CD4-positive, alpha-beta T cell treated with Interferon alpha-2 for 1 hour (primary cell): ENCODE results near the gene CDK13.

Experiments
- DNase-seq, 2 donors: peaks; one replicate each; pipeline ENCODE4 v3.0.0-alpha.2; 2020 to 2022

Gene CDK13

DNA sequence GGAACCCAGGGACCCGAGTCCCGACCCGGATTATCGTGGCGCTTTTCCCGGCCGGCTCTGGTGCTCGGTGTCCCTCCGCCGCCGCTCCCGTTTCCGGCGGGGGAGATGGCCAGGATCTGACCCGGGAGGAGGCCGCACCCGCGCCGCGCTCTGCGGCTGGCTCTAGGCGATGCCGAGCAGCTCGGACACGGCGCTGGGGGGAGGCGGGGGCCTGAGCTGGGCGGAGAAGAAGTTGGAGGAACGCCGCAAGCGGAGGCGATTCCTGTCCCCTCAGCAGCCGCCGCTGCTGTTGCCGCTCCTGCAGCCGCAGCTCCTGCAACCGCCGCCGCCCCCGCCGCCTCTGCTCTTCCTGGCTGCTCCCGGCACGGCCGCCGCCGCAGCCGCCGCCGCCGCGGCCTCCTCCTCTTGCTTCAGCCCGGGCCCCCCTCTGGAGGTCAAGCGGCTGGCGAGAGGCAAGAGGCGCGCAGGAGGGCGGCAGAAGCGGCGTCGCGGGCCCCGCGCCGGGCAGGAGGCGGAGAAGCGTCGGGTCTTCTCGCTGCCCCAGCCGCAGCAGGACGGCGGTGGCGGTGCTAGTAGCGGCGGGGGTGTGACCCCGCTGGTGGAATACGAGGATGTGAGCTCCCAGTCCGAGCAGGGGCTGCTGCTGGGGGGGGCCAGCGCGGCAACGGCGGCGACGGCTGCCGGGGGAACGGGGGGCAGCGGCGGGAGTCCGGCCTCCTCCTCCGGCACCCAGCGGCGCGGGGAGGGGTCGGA lies 593 bp downstream of the CDK13 start:
- peak; percentile 18 to 45 for DNase-seq

DNA sequence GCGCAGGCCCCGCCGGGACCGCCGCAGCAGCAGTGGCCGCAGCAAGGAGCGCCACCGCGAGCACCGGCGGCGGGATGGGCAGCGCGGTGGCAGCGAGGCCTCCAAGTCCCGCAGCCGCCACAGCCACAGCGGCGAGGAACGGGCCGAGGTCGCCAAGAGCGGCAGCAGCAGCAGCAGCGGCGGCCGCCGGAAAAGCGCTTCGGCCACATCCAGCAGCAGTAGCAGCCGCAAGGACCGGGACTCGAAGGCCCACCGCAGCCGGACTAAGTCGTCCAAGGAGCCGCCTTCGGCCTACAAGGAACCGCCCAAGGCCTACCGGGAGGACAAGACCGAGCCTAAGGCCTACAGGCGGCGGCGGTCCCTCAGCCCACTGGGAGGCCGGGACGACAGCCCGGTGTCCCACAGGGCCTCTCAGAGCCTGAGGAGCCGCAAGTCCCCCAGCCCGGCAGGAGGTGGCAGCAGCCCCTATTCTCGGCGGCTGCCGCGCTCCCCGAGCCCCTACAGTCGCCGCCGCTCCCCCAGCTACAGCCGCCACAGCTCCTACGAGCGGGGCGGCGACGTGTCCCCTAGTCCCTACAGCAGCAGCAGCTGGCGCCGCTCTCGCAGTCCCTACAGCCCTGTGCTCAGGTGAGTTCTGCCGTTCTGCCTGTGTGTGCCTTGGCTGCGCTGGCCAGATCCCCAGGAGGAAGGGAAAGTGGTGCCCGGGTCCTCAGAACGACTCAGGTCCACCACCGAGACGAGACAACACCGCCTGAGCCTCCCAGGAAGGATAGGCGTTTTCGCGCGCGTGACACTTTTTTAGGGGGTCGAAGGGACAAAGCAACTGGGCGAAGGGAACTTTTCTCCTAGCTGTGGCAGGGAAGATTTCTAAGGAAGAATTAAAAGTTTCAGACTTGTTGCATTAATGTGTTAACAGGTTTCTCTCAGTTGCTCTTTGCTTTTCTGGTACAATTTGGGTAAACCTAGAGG lies 1.5 kb downstream of the CDK13 start:
- DNase-seq = peak; percentile 72 to 73

DNA sequence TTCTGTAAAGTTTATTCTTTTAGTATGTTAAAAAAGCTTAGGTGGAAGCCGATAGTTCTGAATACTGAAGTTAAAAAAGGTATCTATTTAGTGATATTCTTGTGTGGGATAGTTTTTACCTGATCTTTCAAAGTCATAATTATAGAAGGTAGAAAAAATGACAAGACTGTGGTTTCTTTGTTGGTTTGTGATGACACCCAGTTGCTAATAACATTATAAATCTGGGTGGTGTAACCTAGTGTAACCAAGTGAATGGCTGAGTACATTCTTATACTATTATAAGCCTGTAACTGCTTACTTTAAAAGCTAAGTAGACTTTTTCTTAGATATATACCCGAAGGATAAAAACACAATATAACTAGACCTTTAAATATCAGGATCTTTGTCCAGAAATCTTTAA lies 2.3 kb downstream of the CDK13 start:
- DNase-seq = peak in 1 of 2 donors; percentile 47

DNA sequence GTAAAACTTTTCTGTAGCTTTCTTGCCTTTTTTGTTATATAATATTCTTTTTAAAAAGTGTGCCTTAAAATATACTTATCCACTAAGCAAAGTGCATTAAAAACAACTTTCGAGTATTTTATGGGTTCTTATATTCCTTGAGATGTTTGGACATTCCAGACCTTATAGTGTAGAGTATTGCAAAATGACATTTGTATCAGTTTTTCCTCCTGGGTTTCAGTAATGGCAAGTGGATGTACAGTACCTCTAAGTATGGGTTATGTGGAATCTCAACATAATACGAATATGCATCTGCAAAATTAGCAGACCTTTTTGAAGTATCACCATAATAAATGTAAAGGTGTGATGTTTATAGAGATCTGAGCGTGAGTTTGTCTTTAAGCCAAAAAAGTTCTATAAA lies 2.7 kb downstream of the CDK13 start:
- no peak for DNase-seq

DNA sequence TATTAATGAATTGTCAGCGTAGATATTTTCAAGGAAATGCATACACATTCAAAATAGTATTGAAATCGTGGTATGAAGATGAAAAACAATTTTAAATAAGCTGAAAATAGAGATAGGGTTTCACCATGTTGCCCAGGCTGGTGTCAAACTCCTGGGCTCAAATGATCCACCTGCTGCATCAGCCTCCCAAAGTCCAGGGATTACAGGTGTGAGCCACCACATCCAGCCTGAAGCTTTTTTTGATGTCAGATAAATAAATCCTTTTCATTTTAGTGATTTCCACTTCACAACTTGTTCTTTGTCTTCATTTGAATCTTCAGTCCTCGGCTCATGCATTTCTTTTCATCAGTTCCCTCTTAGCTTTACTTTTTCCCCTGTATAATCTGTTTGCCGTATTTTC lies 4.6 kb downstream of the CDK13 start:
- DNase-seq = no peak

DNA sequence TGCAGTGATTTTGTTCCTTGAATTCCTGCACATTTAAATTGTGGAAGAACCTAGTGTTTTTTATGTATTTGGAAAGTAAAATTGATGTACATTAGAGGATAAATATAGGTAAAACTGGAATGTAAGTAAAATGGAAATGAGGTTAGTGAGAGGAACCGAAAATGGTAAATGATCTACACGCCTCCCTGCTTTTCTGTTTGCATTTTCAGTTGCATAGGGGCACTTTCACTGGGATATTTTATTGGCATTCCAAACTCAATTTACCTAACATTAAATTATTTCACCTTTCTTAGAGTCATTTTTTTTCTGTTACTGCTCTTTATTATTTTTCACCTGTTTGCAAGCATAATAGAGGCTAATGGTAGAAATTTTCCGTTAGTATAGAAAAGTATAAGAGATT lies 8.0 kb downstream of the CDK13 start:
- no peak for DNase-seq

DNA sequence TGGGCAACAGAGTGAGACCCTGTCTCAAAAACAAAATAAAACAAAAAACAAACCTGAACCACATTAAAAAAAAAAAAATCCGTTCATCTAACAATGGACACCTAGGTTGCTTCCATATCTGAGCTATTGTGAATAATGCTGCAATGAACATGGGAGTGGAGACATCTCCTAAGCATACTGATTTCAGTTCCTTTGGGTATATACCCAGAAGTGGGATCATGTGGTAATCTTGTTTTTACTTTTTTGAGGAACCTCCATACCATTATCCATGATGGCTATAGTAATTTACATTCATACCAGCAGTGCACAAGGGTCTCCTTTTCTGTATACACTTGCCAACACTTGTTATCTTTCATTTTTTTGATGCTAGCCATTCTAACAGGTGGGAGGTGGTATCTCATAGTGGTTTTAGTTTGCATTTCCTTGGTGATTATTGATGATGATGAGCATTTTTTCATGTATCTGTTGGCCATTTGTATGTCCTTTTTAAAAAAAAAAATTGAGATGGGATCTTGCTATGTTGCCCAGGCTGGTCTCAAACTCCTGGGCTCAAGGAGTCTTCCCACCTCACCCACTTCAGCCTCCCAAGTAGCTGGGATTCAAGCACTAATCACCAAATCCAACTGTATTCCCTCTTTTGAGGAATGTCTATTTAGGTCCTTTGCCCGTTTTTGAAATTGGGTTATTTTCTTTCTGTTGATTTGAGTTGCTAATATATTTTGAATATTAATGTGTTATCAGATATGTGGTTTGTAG lies 17.5 kb downstream of the CDK13 start:
- DNase-seq = no peak

DNA sequence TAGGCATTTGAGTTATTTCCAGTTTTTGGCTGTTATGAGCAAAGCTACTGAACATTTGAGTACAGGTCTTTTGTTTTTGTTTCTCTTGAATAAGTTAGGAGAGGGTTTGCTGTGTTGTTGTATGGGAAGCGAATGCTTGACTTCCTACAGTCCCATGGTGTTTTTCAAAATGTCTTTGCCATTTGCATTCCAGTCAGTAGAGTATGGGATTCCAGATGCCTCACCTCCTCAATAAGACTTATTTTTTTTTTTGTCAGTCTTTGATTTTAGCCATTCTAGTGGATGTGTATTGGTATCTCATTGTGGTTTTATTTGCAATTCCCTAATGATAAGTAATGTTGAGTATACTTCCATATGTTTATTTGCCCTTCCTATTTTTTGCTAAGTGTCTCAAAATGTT lies 19.4 kb downstream of the CDK13 start:
- DNase-seq = no peak

DNA sequence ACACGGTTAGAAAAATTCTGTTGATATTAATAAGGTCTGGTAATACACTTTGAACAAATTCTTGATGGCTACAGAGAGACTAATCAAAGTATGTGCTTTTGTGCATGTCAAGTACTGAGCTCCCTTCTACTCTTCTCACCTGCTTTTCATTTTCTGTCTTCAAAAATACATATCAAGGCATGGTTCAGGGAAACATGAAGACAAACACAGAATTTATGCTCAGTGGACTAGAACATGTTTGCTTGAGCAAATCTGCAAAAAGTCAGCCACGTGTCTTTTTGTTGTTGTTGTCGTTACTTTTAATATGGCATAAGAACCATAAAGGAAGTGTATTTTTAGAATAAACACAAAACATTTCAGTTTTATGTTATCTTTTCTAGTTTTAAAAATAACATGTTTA lies 21.9 kb downstream of the CDK13 start:
- DNase-seq = no peak

DNA sequence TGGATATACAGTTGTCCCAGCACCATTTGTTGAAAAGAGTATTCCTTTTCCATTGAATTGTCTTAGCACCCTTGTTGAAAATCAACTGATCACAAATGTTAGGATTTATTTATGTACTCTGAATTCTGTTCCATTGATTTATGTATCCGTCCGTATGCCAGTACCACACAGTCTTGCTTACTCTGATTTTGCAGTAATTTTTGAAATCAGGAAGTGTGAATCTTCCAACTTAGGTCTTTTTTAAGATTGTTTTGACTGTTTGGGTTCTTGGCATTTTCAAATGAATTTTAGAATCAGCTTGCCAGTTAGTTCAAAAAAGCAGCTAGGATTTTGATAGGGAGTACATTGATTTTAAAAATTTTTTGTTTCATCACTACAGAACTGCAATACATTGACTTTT lies 23.7 kb downstream of the CDK13 start:
- no peak for DNase-seq

DNA sequence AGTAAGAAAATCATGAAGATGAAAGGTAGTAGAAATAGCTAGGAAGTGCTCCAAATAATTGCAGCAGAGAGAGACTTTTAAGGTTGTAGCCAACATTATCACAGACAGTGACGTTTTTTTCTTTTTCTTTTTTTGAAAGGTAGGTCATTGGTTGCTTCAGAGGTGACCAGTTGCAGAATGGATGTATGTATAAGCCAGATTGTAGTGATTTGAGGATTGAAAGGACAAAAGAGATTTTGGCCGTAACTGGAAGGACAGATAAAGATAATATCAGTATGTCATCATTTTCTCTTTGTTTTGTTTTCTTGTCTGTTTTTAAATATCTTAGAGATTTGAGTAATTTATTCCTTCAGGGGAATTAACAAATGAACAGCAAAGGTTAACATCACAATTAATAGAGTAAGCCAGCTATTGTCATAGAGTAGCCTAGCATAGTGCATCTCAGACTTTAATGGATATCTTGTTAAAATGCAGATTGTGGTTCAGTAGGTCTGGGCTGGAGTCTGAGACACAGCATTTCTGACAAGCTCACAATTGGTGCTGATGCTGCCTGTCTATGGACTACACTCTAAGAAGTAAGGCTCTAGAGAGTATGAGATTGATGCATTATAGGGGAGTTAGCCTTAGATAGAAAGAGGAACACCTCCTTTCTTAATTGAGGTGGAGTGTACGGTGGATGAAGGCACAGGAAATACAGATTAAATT lies 28.3 kb downstream of the CDK13 start:
- DNase-seq = no peak

DNA sequence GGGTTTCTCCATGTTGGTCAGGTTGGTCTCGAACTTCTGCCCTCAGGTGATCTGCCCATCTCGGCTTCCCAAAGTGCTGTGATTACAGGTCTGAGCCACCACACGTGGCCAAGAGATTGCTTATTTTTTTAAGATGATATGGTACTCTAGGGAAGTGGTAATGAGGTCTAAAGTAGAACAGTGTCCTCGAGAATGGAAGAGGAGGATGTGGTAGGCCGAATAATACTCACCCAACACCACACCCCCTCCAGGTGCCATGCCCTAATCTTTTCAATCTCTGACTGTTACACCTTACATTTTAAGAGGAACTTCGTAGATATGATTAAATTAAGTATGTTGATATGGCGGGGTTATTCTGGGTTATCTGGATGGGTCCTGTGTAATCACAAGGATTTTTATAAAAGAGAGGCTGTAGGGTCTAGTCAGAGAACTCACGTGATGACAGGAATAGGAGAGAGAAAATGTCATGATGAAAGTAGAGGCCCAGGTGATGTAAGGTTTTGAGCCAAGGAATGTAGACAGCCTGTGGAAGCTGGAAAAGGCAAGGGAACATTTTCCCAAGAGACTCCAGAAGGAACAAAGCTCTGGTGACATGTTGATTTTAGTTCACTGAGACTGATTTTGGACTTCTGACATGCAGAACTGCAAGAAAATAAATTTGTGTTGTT lies 29.5 kb downstream of the CDK13 start:
- DNase-seq = peak in 1 of 2 donors; percentile 53

DNA sequence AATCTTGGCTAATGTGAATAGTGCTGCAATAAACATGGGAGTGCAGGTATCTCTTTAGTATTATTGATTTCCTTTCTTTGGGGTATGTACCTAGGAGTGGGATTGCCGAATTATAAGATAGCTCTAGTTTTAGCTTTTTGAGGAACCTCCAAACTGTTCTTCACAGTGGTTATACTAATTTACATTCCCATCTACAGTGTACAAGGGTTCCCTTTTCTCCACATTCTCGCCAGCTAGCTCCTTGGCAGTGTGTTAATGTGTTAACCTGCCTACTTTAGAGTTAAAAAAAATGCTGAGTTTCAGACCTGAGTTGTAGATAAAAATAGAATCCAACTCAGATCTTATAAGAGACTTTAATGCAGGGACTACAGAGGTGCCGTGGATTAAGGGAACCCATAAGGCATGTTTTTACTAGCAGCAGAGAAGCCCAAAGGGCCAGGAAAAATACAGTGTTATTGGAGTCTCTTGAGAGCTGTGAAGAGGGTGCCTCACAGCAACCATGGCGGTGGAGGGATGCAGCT lies 35.4 kb downstream of the CDK13 start:
- DNase-seq = no peak

DNA sequence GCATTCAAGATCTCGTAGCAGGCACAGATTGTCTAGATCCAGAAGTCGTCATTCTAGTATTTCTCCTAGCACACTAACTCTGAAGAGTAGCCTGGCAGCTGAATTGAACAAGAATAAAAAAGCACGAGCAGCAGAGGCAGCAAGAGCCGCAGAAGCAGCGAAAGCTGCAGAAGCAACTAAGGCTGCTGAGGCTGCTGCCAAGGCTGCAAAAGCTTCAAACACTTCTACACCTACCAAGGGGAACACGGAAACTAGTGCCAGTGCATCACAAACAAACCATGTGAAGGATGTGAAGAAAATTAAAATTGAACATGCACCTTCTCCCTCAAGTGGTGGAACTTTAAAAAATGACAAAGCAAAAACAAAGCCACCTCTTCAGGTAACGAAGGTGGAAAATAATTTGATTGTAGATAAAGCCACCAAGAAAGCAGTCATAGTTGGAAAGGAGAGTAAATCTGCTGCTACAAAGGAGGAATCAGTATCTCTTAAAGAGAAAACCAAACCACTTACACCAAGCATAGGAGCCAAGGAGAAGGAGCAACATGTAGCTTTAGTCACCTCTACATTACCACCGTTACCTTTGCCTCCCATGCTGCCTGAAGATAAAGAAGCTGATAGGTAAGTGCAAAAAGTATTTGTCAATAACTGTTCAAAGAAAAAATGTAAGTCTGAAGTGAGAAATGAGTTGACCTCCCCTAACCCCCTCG lies 37.7 kb downstream of the CDK13 start:
- DNase-seq = peak; percentile 12 to 27

DNA sequence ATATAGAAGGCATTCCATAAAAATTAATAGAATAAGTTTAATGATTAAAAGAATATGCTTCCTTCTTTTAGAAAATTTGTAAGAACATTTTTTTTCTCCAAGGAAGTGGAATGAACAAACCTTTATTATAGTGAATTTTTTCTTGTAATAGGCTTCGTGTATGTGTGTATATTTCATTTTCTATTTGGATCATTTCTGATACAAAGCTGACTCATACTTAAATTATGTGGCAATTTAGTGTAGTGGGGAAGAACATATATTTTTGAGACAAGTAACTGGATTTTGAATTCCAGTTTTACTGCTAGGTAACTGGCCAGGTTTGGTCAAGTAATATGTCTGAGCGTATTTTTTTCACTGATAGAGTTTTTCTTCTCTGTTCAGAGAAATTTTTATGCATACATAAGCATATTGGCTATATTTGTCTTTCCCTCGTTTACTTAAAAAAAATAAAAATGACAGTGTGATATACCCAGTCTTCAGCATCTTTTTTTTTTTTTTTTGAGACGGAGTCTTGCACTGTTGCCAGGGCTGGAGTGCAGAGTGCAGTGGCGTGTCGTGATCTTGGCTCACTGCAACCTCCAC lies 50.8 kb downstream of the CDK13 start:
- no peak for DNase-seq

DNA sequence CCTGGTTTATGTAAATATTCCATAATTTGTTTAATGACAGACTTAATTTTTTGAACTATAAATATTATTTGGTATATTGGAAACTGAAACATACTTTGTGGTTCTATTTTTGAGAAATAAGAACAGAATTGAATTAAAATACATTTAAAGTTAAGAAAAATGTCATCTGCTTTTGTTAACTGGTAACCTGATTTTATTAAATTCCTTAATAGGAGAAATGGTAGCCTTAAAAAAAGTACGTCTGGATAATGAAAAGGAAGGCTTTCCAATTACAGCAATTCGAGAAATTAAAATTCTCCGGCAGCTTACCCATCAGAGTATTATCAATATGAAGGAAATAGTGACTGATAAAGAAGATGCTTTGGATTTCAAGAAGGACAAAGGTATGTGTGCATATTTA lies 51.6 kb downstream of the CDK13 start:
- DNase-seq = no peak

DNA sequence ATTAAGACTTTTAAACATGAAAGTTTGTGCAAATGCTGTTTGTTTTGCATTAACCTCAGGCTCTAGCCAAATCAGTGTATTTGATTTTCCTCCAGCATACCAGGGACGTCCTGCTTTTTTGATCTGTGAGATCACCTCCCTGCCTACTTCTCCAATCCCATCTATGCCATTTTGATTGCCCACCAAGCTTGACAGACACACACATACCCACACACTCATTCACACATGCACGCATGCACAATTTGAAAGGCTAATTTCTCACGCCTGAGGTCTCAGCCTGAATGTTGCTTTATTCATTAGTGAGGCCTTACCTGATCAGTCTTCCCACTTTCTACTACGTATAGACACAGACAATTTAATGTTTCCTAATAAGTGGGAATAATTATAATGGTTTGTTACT lies 53.5 kb downstream of the CDK13 start:
- no peak for DNase-seq

DNA sequence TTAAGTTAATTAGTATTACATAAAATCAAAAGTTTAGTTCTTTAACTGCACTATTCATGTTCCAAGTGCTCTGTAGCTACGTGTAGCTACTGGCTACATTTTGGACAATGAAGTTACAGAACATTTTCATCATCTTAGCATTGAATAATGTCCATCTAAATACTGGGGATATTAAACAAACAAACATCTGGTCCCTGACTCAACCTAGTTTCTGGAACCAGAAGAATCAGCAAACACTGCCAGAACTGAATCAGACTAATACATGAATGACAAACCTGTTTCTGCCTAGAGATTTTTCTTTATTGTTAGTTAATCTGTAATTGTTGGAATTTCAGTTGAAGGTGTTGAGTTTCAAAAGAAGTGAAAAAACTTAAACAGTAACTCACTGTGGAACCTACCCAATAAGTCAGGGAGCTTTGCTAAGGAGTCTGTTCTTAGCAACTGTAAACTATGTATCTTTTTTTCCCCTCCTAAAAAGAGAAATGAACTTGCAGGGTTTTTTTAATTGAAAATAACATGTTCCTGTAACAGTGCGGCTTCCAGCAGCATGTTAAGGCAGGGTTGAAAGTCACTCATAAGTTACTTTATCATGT lies 58.3 kb downstream of the CDK13 start:
- DNase-seq = no peak

DNA sequence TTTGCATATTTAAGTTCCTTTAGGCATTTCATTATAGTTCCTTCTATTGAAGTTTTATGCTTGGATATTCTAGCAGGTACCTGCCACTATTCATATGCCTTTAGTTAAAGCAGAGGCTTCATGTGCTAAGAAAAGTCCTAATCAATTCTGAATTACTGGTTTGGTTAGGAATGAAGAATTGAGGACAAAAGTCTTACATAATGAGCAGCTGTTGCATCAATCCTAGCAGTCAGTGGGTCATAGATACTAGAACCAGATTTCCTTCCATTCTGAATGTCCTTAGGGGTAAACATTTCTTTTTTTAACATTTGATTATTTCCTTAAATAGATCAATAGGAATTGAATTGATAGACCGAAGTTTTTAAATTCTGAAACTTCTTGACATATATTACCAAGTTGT lies 59.2 kb downstream of the CDK13 start:
- DNase-seq = no peak

DNA sequence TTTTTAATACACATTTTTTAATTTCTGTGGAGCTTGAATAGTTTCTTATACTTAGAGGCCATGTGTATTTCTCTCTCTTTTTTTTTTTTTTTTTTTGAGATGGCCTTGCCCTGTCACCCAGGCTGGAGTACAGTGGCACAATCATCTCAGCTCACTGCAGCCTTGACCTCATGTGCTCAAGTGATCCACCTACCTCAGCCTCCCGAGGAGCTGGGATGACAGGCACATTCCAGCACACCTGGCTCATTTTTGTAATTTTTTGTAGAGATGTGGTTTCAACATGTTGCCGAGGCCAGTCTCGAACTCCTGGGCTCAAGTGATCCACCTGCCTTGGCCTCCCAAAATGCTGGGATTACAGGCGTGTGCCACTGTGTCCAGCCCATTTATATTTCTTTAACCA lies 64.3 kb downstream of the CDK13 start:
- no peak for DNase-seq
